Panc1 (cell line): ENCODE data around the gene RAPGEFL1. TPM values are rescaled to one million over a fixed set of nuclear protein-coding genes. Genes with fewer than 3 reads are reported as not detected.

Experiments used
- ATAC-seq: fragments of 200-7000 bp; cut with Tn5 transposase; 2 replicates; pipeline ENCODE4 v1.9.1; 2020; ENCODE audit warnings: mild to moderate bottlenecking, moderate library complexity
- BruUV-seq: library from RNA; stranded (reverse); fragments of 400-500 nt; replicated peaks from 2 replicates; lab custom pipeline; 2021; lab: Mats Ljungman, UMichigan
- CTCF ChIA-PET: fragments of 300-600 bp; sonication (Branson Sonifier 250); formaldehyde crosslinking; loops from one replicate; lab custom pipeline; 2022; ENCODE audit warnings: antibody characterized with exemption; lab: Charles Lee
- POLR2A ChIA-PET: fragments of 300-600 bp; sonication (Branson Sonifier 250); formaldehyde crosslinking; loops from one replicate; lab custom pipeline; 2022; ENCODE audit warnings: antibody characterized with exemption; lab: Charles Lee
- DNase-seq: peaks from one replicate; pipeline ENCODE4 v3.0.0-alpha.2; 2010; ENCODE audit warnings: low read depth, low spot score
- H3K27ac ChIP-seq: 2 replicates; pipeline ENCODE4 v1.5.1; 2011; ENCODE audit warnings: mild to moderate bottlenecking, low read length, inconsistent platforms
- H3K27me3 ChIP-seq: fragments of 200-500 bp; sonication (Bioruptor generic); 2 replicates; pipeline ENCODE4 v1.6.0; 2014; ENCODE audit warnings: low read length, inconsistent platforms; ENCODE audit not compliant: control insufficient read depth, insufficient read depth
- H3K36me3 ChIP-seq: fragments of 200-500 bp; sonication (Bioruptor generic); 2 replicates; pipeline ENCODE4 v1.5.1; 2014; ENCODE audit warnings: inconsistent platforms, mild to moderate bottlenecking, low read length, moderate library complexity; ENCODE audit not compliant: control insufficient read depth, insufficient read depth
- H3K4me1 ChIP-seq: 2 replicates; pipeline ENCODE4 v1.5.1; 2011; ENCODE audit warnings: inconsistent platforms, mild to moderate bottlenecking, low read length, moderate library complexity; ENCODE audit not compliant: control insufficient read depth, insufficient read depth
- H3K4me3 ChIP-seq, 2 experiments: 2 replicates each; pipeline ENCODE4 v1.5.1; 2011 to 2012; ENCODE audit warnings: low read depth in 2 of 2, low read length in 2 of 2, mild to moderate bottlenecking in 2 of 2, inconsistent platforms in 1 of 2, moderate library complexity in 1 of 2
- H3K9me3 ChIP-seq: fragments of 200-500 bp; sonication (Bioruptor generic); 2 replicates; pipeline ENCODE4 v1.5.1; 2014; ENCODE audit warnings: low read depth, mild to moderate bottlenecking, inconsistent platforms, low read length, moderate library complexity; ENCODE audit not compliant: control insufficient read depth, insufficient read depth
- CTCF ChIP-seq: fragments of 450-650 bp; IDR thresholded peaks from 2 replicates; pipeline ENCODE4 v1.5.1; 2017; ENCODE audit warnings: mild to moderate bottlenecking
- POLR2AphosphoS5 ChIP-seq: IDR thresholded peaks from 2 replicates; pipeline ENCODE4 v1.6.1; 2012; ENCODE audit warnings: mild to moderate bottlenecking, low read depth, low read length, moderate library complexity
- REST ChIP-seq, 2 experiments: IDR thresholded peaks; 2 replicates each; pipeline ENCODE4 v1.6.1; 2011 to 2012; ENCODE audit warnings: low read depth in 2 of 2, control low read depth in 1 of 2, low read length in 1 of 2, mild to moderate bottlenecking in 1 of 2, moderate library complexity in 1 of 2; ENCODE audit not compliant: insufficient read depth in 1 of 2
- SIN3A ChIP-seq: IDR thresholded peaks from 2 replicates; pipeline ENCODE4 v1.6.1; 2012; ENCODE audit warnings: low read depth, mild to moderate bottlenecking, low read length, moderate library complexity, borderline replicate concordance; ENCODE audit not compliant: insufficient read depth
- TCF7L2 ChIP-seq: IDR thresholded peaks from 2 replicates; pipeline ENCODE4 v1.6.1; 2011; ENCODE audit warnings: mild to moderate bottlenecking, low read depth, low read length, inconsistent platforms
- in situ Hi-C: cut with HindIII; loops from 2 replicates; pipeline ENCODE4 v1.10.0; 2016; ENCODE audit warnings: low sequenced_read_pairs, low pct_unique_long_range_greater_than_20kb
- intact Hi-C: fragments of 100-400 bp; cut with micrococcal nuclease; formaldehyde crosslinking; loops from one replicate; pipeline ENCODE4 v1.10.0; 2022; ENCODE audit not compliant: unreplicated experiment
- total RNA-seq: library from RNA; stranded (reverse); gene quantifications from one replicate; pipeline ENCODE4 v1.2.1, GENCODE V29; 2021; ENCODE audit not compliant: unreplicated experiment

Gene RAPGEFL1
- total RNA-seq, 1 experiment from 2014 or later: 6.5 TPM

GRCh38 chr17:40182606-40183005, 5.3 kb downstream of the RAPGEFL1 start:
- Histone ChIP-seq H3K4me1 (peaks cover 12% of the 10 kb centered on the region), H3K27ac (no peak overlapping the region), H3K9me3 (no peaks in the 10 kb centered on the region), H3K4me3 (no peak overlapping the region), H3K36me3 (no peaks in the 10 kb centered on the region), H3K27me3 (no peaks in the 10 kb centered on the region)
- TF ChIP-seq POLR2AphosphoS5: no peak
- TF ChIP-seq CTCF: no peak
- no peak for TF ChIP-seq TCF7L2
- no peak for TF ChIP-seq SIN3A
- TF ChIP-seq REST (IDR thresholded peaks at IDR 0.05; ENCODE audit: insufficient read depth in 1 of 2, low read depth in 2 of 2, low read length in 1 of 2): no peak
- intact Hi-C loops (no loop called here), in situ Hi-C loops (no loop called here)
- BruUV-seq: no TSS peak
- ChIA-PET CTCF (no interaction called here), POLR2A (interaction anchor here (0.6 to 1.2 kb wide), 2 partner anchors 10 to 169 kb away, joined by 3 to 5 read pairs; no protein-coding TSS in a partner anchor)
- no peak for ATAC-seq
- DNase-seq: no peak

- no peak for TF ChIP-seq TCF7L2
- TF ChIP-seq CTCF: no peak
- TF ChIP-seq REST (IDR thresholded peaks at IDR 0.05; ENCODE audit: insufficient read depth in 1 of 2, low read depth in 2 of 2, low read length in 1 of 2): no peak
- no peak for TF ChIP-seq SIN3A
- no peak for TF ChIP-seq POLR2AphosphoS5
- no peak overlapping the region for H3K27ac ChIP-seq
- H3K27me3 ChIP-seq: no peaks in the 10 kb centered on the region
- no peak overlapping the region for H3K4me3 ChIP-seq
- no TSS peak for BruUV-seq
- POLR2A ChIA-PET: no interaction called here
- no peak for DNase-seq
- in situ Hi-C loops (no loop called here), intact Hi-C loops (no loop called here)
- 0 out of 2 replicates have a peak, but pooled peaks cover 2% of the 10 kb centered on the region for H3K4me1 ChIP-seq
- no peak for ATAC-seq
- H3K9me3 ChIP-seq: no peaks in the 10 kb centered on the region
- no peaks in the 10 kb centered on the region for H3K36me3 ChIP-seq
- CTCF ChIA-PET: interaction anchor here (0.6 kb wide), 1 partner anchor 15 kb away, joined by 4 read pairs; no protein-coding TSS in a partner anchor
These were observed 10.0 kb downstream of the RAPGEFL1 start for GRCh38 chr17:40187238-40187637.
